Measurements from ENCODE around the gene OSR1. TPM values are rescaled to one million over a fixed set of nuclear protein-coding genes. Genes with fewer than 3 reads are reported as not detected.

Gene OSR1
- total and polyA plus RNA-seq, 2 experiments from 2014 or later = 0.24 TPM; not detected in 1

GRCh38 chr2:19331450-19331849 lies 27.0 kb downstream of the OSR1 start:
- no peaks in the 10 kb centered on the region for H3F3A ChIP-seq (replicated peaks; ENCODE audit: low read depth)
- H2AFZ ChIP-seq = no peak overlapping the region
- no peaks in the 10 kb centered on the region for H3K27me3 ChIP-seq (ENCODE audit: insufficient read depth)
- no peak overlapping the region for H3K4me3 ChIP-seq
- Mint-ChIP-seq H3K4me1 (no peaks in the 10 kb centered on the region), H3K9me3 (no peaks in the 10 kb centered on the region), H3K36me3 (ENCODE audit: low read depth) (no peaks in the 10 kb centered on the region), H3K27me3 (ENCODE audit: insufficient read depth, low read depth, poor library complexity) (no peaks in the 10 kb centered on the region), H3K4me3 (no peak overlapping the region), H3K27ac (no peak overlapping the region)
- no peak overlapping the region for H3K4me2 ChIP-seq
- 0 out of 2 replicates have a peak, but pooled peaks cover 2% of the 10 kb centered on the region for H4K20me1 ChIP-seq (replicated peaks; ENCODE audit: insufficient read depth)
- H3K4me1 ChIP-seq (ENCODE audit: insufficient read depth) = no peaks in the 10 kb centered on the region
- H3K9me2 ChIP-seq (ENCODE audit: insufficient read depth) = no peaks in the 10 kb centered on the region
- no peak overlapping the region for H3K27ac ChIP-seq (ENCODE audit: low read depth)
- no peaks in the 10 kb centered on the region for H3K36me3 ChIP-seq (ENCODE audit: insufficient read depth)
- ATAC-seq (no peak), DNase-seq (ENCODE audit: low spot score) (no peak)
- H3K79me2 ChIP-seq (replicated peaks; ENCODE audit: insufficient read depth) = no peaks in the 10 kb centered on the region
- TF ChIP-seq JUNB (IDR thresholded peaks at IDR 0.05; ENCODE audit: unreplicated experiment) = no peak
- TF ChIP-seq ZNF462 (CRISPR knock-in tag; IDR thresholded peaks at IDR 0.05) = no peak
- TF ChIP-seq POLR2AphosphoS5 (IDR thresholded peaks at IDR 0.05; ENCODE audit: low read depth) = no peak
- no peak for TF ChIP-seq STAT1 (IDR thresholded peaks at IDR 0.05; ENCODE audit: unreplicated experiment)
- TF ChIP-seq CTCF (conservative IDR thresholded peaks at IDR 0.05; ENCODE audit: low read depth in 2 of 2) = no peak
- no peak for TF ChIP-seq ETS1 (IDR thresholded peaks at IDR 0.05)

Data from GM23338 (cell line).